ENCODE data around the gene KMT2C.
"Not testable (repeated sequence)": the region's sequence is repeated elsewhere in the genome, so short reads cannot be mapped to it uniquely, and the experiment has no call there.

The KMT2C gene

DNA sequence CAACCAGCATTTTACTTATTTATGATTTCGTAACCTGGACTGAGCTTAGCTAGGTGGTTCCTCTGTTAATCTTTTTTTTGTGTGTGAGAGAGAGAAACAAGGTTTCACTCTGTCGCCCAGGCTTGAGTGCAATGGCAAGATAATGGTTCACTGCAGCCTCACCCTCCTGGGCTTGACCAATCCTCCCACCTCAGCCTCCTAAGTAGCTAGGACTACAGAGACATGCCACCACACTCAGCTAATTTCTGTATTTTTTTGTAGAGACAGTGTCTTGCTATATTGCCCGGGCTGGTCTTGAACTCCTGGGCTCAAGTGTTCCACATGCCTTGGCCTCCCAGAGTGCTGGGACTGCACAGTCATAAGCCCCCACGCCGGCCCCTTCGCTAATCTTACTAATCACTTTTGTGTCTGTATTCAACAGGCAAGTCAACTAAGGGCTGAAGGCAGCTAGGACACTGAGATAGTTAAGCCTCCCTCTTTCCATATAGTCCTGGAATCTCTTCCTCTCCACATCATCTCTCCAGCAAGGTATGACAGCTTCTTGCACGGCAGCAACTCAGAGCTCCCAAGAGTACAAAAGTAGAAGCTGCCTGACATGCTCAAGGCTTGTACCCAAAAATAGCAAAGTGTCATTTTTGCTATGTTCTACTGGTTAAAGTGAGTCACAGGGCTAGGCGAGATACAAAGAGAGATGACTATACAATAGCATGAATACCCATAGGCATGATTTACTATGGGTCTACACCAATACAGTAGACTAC is 11.3 kb downstream of the KMT2C start:
- no peaks in the 10 kb centered on the region for H3K27me3 Mint-ChIP-seq
- no peaks in the 10 kb centered on the region for H3K9me3 Mint-ChIP-seq
- H3K4me3 Mint-ChIP-seq: peak overlapping the region; percentile 59
- H3K27ac Mint-ChIP-seq: peak overlapping the region; percentile 79
- peaks cover 75% of the 10 kb centered on the region for H3K4me1 Mint-ChIP-seq
- H3K36me3 Mint-ChIP-seq: peaks cover 18% of the 10 kb centered on the region

DNA sequence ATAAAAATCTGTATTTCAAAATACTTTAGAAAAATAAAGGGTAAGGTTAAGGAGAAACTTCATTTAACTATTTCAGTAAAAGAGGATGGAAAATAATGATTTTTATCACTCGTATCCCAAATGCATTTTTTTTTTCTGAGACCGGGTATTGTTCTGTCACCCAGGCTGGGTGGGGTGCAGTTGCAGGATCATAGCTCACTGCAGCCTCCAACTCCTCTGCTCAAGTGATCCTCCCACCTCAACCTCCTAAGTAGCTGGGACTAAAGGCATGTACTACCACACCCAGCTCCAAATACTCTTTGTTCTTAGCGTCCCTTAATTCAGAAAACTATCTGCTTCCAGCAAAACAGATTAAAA is 11.8 kb downstream of the KMT2C start:
- Mint-ChIP-seq H3K27me3 (no peaks in the 10 kb centered on the region), H3K36me3 (peaks cover 18% of the 10 kb centered on the region), H3K4me1 (peaks cover 74% of the 10 kb centered on the region), H3K27ac (peak overlapping the region; percentile 31), H3K4me3 (no peak overlapping the region), H3K9me3 (no peaks in the 10 kb centered on the region)

DNA sequence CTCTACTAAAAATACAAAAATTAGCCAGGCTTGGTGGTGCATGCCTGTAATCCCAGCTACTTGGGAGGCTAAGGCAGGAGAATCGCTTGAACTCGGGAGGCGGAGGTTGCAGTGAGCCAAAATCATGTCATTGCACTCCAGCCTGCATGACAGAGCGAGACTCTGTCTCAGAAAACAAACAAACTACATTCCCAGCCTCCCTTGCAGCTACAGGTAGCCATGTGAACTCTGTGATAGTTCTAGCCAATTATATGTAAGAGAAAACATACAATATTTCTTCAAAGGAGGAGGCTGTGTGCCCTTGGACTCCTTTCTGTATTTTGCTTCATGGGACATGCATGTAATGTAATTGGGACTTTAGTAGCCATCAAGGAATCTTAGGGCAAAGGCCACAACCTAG is 12.6 kb downstream of the KMT2C start:
- not testable (repeated sequence) for H3K9me3 Mint-ChIP-seq, H3K4me3 Mint-ChIP-seq, H3K27ac Mint-ChIP-seq, H3K27me3 Mint-ChIP-seq
- Mint-ChIP-seq H3K4me1 (peaks cover 70% of the 10 kb centered on the region), H3K36me3 (peaks cover 18% of the 10 kb centered on the region)

DNA sequence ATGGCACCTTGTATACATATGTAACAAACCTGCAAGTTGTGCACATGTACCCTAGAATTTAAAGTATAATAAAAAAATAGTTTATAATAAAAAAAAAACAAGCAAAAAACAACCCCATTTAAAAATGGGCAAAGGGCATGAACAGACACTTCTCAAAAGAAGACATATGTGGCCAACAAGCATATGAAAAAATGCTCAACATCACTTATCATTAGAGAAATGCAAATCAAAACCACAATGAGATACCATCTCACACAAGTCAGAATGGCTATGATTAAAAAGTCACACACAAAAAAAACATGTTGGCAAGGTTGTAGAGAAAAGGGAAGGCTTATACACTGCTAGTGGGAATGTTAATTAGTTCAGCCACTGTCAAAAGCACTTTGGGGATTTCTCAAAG is 14.9 kb downstream of the KMT2C start:
- H3K27ac Mint-ChIP-seq, H3K4me3 Mint-ChIP-seq, H3K27me3 Mint-ChIP-seq, H3K9me3 Mint-ChIP-seq: not testable (repeated sequence)
- H3K36me3 Mint-ChIP-seq: peaks cover 18% of the 10 kb centered on the region
- peaks cover 56% of the 10 kb centered on the region for H3K4me1 Mint-ChIP-seq

DNA sequence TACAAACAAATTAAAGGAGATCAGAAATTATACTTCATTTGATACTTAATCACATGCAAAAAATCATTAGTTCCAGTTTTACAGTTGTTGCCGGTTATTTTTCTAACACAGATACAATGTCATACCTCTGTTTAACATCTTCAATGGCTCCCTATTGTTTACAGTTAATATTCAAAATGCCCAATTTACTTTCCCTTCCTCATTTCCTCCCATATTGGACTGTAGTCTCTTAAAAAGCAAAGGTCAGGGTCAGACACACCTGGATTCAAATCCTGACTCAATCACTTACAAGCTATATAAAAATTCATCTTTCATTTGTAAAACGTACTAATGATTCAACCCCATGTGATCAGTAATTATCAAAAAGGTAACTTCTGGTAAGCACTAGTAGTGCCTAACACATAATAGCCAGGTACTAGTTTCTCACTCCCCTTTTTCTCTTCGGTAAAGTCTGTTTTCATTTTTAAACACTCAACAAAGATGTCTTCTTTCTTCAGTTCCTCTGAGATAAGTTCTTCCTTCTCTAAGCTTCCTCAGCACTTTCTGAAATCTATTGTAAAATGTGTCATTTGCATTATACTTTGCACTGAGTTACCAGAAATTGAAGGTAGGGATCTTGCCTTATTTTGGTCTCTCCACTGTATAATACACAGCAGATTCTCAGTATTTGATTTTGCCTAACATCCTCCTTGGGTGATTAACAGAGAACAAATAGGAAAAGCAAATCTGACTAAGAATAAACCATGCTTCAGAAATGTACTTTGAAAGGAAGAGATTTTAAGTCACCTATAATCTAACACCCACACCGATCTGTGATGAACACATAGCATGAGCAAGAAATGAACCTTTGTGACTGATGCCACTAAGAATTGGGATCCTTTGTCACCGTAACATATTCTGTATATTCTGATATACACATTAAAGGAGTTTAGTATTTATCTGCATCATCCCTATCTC is 16.1 kb downstream of the KMT2C start:
- Mint-ChIP-seq H3K36me3 (peaks cover 18% of the 10 kb centered on the region), H3K27ac (peak overlapping the region; percentile 31)

DNA sequence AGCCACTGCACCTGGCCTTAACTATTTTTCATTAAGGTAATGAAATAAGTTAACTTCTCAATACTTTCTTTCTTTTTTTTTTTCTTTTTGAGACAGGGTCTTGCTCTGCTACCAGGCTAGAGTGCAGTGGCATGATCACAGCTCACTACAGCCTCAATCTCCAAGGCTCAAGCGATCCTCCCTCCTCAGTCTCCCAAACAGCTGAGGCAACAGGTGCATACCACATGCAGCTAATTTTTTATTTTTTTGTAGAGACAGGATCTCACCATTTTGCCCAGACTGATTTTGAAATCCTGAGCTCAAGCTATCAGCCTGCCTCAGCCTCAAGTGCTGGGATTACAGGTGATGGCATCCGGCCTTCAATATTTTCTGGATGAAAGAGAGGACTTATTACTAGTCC is 21.0 kb downstream of the KMT2C start:
- Mint-ChIP-seq H3K27ac (no peak overlapping the region), H3K9me3 (no peaks in the 10 kb centered on the region), H3K4me3 (no peak overlapping the region), H3K27me3 (no peaks in the 10 kb centered on the region), H3K36me3 (peaks cover 2% of the 10 kb centered on the region), H3K4me1 (peaks cover 37% of the 10 kb centered on the region)

More for the DNA sequence above, 16.1 kb downstream of the KMT2C start:
- no peaks in the 10 kb centered on the region for H3K27me3 Mint-ChIP-seq
- H3K4me3 Mint-ChIP-seq: peak overlapping the region; percentile 51
- H3K4me1 Mint-ChIP-seq: peaks cover 47% of the 10 kb centered on the region
- H3K9me3 Mint-ChIP-seq: no peaks in the 10 kb centered on the region

DNA sequence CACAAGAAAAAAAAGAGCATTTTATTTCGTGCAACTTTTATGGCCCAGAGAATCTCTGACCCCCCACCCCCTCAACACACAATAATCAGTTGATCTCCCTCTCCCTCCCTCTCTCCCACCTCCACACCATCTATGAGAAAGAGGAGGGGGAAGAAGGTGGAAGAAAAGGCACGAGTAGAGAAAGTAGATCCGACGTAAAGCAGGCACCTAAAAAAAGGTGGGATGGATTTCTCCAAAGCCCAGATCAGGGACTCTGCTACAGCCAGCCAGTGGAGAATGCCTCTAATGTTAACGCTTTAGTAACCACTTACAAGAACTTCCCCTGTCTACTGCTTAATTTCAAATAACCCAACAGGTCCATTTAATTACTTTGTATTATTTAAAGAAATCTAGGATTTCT is 24.4 kb downstream of the KMT2C start:
- Mint-ChIP-seq H3K27ac (no peak overlapping the region), H3K4me1 (peaks cover 33% of the 10 kb centered on the region), H3K27me3 (no peaks in the 10 kb centered on the region), H3K9me3 (peaks cover 10% of the 10 kb centered on the region), H3K4me3 (no peak overlapping the region), H3K36me3 (peaks cover 6% of the 10 kb centered on the region)

DNA sequence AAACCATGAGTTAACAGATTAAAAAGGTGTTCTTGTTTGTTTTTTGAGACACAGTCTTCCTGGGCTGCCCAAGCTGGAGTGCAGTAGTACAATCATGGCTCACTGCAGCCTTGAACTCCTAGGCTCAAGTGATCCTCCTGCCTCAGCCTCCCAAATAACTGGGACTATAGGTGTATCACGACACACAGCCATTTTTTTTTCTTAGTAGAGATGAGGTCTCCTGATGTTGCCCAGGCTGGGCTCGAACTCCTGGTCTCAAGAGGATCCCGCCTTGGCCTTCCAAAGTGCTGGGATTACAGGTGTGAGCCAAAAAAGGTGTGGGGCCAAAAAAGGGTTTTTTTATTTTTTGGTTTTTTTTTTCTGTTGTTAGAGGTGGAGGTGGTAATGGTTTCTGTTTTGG is 29.3 kb downstream of the KMT2C start:
- Mint-ChIP-seq H3K4me1 (peaks cover 15% of the 10 kb centered on the region), H3K27me3 (no peaks in the 10 kb centered on the region), H3K4me3 (no peak overlapping the region), H3K27ac (peak overlapping the region; percentile 42), H3K36me3 (peaks cover 6% of the 10 kb centered on the region), H3K9me3 (peaks cover 20% of the 10 kb centered on the region)

DNA sequence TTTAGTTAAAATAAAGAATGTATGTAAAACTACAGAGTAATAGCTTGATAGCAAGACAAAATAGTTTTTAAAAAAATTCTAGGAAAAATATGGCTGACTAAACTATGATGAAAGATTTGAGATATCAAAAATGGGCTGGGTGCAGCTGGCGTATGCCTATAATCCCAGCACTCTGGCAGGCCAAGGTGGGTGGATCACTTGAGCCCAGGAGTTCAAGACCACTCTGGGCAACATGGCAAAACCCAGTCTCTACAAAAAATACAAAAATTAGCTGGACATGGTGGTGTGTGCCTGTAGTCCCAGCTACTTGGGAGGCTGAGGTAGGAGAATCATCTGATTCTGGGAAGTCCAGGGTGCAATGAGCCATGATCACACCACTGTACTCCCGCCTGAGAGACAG is 29.8 kb downstream of the KMT2C start:
- H3K27me3 Mint-ChIP-seq, H3K36me3 Mint-ChIP-seq, H3K4me3 Mint-ChIP-seq, H3K27ac Mint-ChIP-seq: not testable (repeated sequence)
- peaks cover 20% of the 10 kb centered on the region for H3K9me3 Mint-ChIP-seq
- H3K4me1 Mint-ChIP-seq: peaks cover 10% of the 10 kb centered on the region

DNA sequence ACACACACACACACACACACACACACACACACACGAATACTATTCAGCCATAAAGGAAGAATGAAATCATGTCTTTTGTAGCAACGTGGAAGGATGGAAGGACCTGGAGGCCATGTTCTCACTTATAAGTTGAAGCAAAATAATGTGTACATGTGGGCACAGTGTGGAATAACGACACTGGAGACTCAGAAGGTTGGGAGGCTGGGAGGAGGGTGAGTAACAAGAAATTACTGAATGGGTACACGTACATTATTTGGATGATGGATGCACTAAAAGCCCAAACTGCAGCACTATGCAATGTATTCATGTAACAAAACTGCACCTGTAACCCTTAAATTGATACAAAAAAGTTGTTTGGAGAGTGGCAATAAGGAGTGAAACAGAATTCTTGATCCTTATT is 32.1 kb downstream of the KMT2C start:
- Mint-ChIP-seq H3K4me1 (peaks cover 26% of the 10 kb centered on the region), H3K27me3 (no peaks in the 10 kb centered on the region), H3K36me3 (peaks cover 6% of the 10 kb centered on the region), H3K4me3 (no peak overlapping the region), H3K27ac (no peak overlapping the region), H3K9me3 (peaks cover 20% of the 10 kb centered on the region)

DNA sequence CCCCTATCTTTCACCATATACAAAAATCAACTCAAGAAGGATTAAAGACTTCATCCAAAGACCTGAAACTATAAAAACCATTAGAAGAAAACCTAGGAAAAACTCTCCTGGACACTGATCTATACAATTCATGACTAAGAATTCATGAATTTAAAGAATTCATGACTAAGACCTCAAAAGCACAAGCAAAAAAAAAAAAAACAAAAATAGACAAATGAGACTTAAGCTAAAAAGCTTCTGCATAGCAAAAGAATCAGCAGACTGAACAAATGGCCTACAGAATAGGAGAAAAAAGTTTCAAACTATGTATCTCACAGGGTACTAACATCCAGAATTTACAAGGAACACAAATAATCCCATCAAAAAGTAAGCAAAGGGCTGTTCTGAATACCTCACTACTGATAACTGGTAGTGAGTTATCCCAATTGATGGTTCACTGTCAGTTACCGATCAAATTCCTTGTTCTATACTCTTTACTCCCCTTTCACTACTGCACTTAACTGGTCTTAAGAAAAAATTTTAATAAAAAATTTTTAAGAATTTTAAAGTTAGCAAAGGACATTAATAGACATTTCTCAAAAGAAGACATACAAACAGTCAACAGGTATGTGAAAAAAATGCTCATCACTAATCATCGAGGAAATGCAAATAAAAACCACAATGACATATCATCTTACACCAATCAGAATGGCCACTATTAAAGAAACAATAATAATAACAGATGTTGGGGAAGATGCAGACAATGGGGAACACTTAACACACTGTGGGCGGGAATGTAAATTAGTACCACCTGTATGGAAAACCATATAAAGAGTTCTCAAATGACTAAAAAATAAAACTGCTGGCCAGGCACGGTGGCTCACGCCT is 33.2 kb downstream of the KMT2C start:
- peaks cover 37% of the 10 kb centered on the region for H3K4me1 Mint-ChIP-seq
- H3K27ac Mint-ChIP-seq: no peak overlapping the region
- peaks cover 6% of the 10 kb centered on the region for H3K36me3 Mint-ChIP-seq
- H3K9me3 Mint-ChIP-seq: peaks cover 20% of the 10 kb centered on the region
- no peak overlapping the region for H3K4me3 Mint-ChIP-seq
- H3K27me3 Mint-ChIP-seq: no peaks in the 10 kb centered on the region

DNA sequence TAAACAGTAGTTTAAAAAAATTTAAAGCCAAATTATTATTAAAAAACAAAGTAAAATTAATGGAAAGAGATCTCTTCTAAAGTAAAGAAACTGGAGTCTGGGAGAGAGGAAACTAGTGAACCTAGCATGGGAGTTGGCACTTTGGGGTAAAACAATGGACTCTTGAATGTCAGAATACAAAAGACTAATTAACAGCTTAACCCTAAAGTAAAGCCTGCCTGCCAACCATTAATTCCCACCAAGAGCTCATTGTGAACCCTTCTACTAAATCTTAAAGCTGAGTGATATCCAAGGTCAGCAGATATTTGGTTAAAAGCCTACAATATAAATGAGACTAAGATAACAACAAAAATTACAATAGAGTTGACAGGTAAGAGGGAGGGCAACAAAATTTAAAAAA is 36.5 kb downstream of the KMT2C start:
- Mint-ChIP-seq H3K4me3 (no peak overlapping the region), H3K27ac (no peak overlapping the region), H3K36me3 (no peaks in the 10 kb centered on the region), H3K27me3 (no peaks in the 10 kb centered on the region), H3K4me1 (peaks cover 51% of the 10 kb centered on the region), H3K9me3 (peaks cover 5% of the 10 kb centered on the region)

DNA sequence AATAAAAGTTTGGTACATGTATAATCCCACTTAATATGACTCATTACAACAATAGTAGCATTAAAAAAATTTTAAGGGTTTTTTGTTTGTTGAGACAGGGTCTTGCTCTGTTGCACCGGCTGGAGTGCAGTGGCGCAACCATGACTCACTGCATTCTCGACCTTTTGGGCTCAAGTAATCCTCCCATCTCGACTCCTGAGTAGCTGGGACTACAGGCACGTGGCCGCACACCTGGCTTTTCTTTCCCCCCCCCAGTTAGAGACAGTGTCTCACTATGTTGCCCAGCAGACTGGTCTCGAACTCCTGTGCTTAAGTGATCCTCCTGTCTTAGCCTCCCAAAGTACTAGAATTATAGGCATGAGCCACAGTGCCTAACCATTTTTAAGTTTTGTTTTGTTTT is 40.7 kb downstream of the KMT2C start:
- Mint-ChIP-seq H3K4me1 (peaks cover 73% of the 10 kb centered on the region), H3K9me3 (no peaks in the 10 kb centered on the region), H3K36me3 (no peaks in the 10 kb centered on the region), H3K27me3 (no peaks in the 10 kb centered on the region), H3K27ac (no peak overlapping the region), H3K4me3 (no peak overlapping the region)

DNA sequence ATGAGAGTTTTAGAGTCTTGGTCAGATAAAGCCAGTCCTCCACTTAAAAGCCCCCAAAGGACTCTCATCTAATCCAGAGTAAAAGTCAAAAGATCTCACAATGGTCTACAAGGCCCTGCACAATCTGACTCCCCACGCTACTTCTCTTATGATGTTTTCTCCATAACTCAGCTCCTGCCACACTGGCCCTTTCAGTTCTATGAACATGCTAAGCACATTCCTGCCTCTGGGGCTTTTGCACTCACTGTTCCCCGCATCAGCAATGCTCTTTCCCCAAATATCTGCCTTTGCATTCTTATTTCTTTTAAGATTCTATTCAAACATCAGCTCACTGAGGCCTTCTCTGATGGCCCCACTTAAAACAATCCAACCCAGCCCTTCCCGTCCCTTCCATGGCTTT is 41.6 kb downstream of the KMT2C start:
- H3K4me1 Mint-ChIP-seq: peaks cover 68% of the 10 kb centered on the region
- H3K36me3 Mint-ChIP-seq, H3K9me3 Mint-ChIP-seq, H3K27me3 Mint-ChIP-seq, H3K4me3 Mint-ChIP-seq: not testable (repeated sequence)
- peak overlapping the region; percentile 0 for H3K27ac Mint-ChIP-seq

DNA sequence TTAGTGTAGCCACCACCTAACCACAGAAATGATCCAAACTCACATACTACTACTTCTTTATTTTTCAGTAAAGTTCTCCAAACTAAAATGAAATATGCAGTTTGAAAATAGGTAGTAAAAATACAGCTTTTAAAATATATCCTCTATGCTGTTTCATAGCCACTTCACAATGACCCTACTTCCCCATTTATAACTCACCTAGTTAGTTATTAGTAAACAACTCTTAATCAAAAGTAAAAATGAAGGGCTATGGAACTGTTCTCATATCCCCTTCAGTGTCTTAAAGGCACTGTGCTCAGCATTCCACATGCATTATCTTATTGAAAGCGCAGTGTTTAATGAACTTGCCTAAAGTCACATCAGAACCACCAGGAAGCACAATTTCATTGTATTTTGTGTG is 43.5 kb downstream of the KMT2C start:
- H3K4me3 Mint-ChIP-seq: no peak overlapping the region
- H3K4me1 Mint-ChIP-seq: peaks cover 54% of the 10 kb centered on the region
- no peaks in the 10 kb centered on the region for H3K27me3 Mint-ChIP-seq
- no peaks in the 10 kb centered on the region for H3K9me3 Mint-ChIP-seq
- no peak overlapping the region for H3K27ac Mint-ChIP-seq
- peaks cover 2% of the 10 kb centered on the region for H3K36me3 Mint-ChIP-seq
